ENCODE data around the gene NPB.

NPB gene

GRCh38 chr17:81926451-81927151, 24.6 kb downstream of the NPB start:
- peak overlapping the region; percentile 90 for H3K4me3 ChIP-seq (ENCODE audit: low read depth, low read length)
- DNase-seq (ENCODE audit: low read depth), result peak; percentile 64
- TF ChIP-seq CTCF (IDR thresholded peaks at IDR 0.05; ENCODE audit: insufficient read depth, low read depth, low read length, missing control alignments), result no peak

- H3K4me3 ChIP-seq (ENCODE audit: low read depth, low read length), result peak overlapping the region; percentile 90
- TF ChIP-seq CTCF (IDR thresholded peaks at IDR 0.05; ENCODE audit: insufficient read depth, low read depth, low read length, missing control alignments), result no peak
- DNase-seq (ENCODE audit: low read depth), result no peak
These were observed 25.2 kb downstream of the NPB start for GRCh38 chr17:81927152-81927652.

GRCh38 chr17:81927653-81928543, 25.9 kb downstream of the NPB start, which contains the start of gene MAFG:
TSS of gene MAFG (minus strand) at chr17:81927735. CDS start at chr17:81923185, 4,550 bp downstream.
- TF ChIP-seq CTCF (IDR thresholded peaks at IDR 0.05; ENCODE audit: insufficient read depth, low read depth, low read length, missing control alignments), result peak; percentile 30
- H3K4me3 ChIP-seq (ENCODE audit: low read depth, low read length), result peak within 1 kb of the TSS; percentile 90
- peak; percentile 96 for DNase-seq (ENCODE audit: low read depth)

GRCh38 chr17:81928544-81929252, 26.7 kb downstream of the NPB start:
- H3K4me3 ChIP-seq (ENCODE audit: low read depth, low read length), result peak overlapping the region; percentile 62
- TF ChIP-seq CTCF (IDR thresholded peaks at IDR 0.05; ENCODE audit: insufficient read depth, low read depth, low read length, missing control alignments), result no peak
- no peak for DNase-seq (ENCODE audit: low read depth)

GRCh38 chr17:81929253-81930141, 27.5 kb downstream of the NPB start:
- no peak for DNase-seq (ENCODE audit: low read depth)
- no peak overlapping the region for H3K4me3 ChIP-seq (ENCODE audit: low read depth, low read length)
- no peak for TF ChIP-seq CTCF (IDR thresholded peaks at IDR 0.05; ENCODE audit: insufficient read depth, low read depth, low read length, missing control alignments)
